Fibroblast of villous mesenchyme (primary cell): Measurements from ENCODE around the gene H2AZ1. TPM values are rescaled to one million over a fixed set of nuclear protein-coding genes. Genes with fewer than 3 reads are reported as not detected.

Source experiments
- DNase-seq: peaks from one replicate; pipeline ENCODE4 v3.0.0-alpha.2; 2010; ENCODE audit warnings: low read depth
- H3K4me3 ChIP-seq: 2 replicates; pipeline ENCODE4 v1.5.1; 2011; ENCODE audit warnings: low read depth, mild to moderate bottlenecking, low read length
- total RNA-seq: library from RNA; depleted of rRNA; stranded (reverse); fragments of >200 nt; gene quantifications from 2 replicates; pipeline ENCODE4 v1.2.3, GENCODE V29; 2012
- TF ChIP-seq, protein P1 (sequence below): IDR thresholded peaks from 2 replicates; pipeline ENCODE4 v1.5.1; 2012; ENCODE audit warnings: low read depth, mild to moderate bottlenecking, low read length; ENCODE audit not compliant: insufficient read depth

The H2AZ1 gene
- total RNA-seq, 1 donor = 255 TPM

DNA sequence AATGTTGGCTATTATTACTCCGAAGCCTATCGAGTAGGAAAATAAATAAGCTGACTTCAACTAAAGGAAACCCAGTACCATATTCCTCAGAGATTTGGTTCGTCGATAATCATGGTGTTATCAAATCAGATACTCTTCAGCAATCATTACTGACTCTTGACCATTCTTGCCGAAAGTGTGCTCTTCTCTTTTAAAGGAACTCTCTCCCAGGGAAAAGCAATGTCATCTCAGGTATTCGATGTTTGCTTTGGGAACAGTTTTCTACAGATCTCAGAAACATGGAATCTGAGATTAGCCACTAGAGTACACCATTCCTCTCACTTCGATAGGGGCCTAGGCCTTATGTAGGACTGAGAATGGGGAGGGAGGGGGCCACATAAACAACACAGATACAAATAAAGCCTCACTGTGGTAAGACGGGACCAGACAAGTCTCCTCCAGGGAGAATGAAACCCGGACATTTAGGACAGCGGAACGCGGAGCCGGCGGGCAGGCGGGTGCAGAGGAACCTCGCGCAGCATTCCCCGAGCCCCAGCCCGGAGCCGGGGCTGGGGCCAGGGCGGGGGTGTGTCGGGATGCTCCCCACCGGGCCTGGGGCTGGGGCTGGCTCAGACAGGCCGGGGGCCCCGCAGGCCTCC lies 4.2 kb downstream of the H2AZ1 start:
- peak overlapping the region; percentile 87 for H3K4me3 ChIP-seq
- TF ChIP-seq, protein P1, sequence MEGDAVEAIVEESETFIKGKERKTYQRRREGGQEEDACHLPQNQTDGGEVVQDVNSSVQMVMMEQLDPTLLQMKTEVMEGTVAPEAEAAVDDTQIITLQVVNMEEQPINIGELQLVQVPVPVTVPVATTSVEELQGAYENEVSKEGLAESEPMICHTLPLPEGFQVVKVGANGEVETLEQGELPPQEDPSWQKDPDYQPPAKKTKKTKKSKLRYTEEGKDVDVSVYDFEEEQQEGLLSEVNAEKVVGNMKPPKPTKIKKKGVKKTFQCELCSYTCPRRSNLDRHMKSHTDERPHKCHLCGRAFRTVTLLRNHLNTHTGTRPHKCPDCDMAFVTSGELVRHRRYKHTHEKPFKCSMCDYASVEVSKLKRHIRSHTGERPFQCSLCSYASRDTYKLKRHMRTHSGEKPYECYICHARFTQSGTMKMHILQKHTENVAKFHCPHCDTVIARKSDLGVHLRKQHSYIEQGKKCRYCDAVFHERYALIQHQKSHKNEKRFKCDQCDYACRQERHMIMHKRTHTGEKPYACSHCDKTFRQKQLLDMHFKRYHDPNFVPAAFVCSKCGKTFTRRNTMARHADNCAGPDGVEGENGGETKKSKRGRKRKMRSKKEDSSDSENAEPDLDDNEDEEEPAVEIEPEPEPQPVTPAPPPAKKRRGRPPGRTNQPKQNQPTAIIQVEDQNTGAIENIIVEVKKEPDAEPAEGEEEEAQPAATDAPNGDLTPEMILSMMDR = no peak
- peak; percentile 32 for DNase-seq

DNA sequence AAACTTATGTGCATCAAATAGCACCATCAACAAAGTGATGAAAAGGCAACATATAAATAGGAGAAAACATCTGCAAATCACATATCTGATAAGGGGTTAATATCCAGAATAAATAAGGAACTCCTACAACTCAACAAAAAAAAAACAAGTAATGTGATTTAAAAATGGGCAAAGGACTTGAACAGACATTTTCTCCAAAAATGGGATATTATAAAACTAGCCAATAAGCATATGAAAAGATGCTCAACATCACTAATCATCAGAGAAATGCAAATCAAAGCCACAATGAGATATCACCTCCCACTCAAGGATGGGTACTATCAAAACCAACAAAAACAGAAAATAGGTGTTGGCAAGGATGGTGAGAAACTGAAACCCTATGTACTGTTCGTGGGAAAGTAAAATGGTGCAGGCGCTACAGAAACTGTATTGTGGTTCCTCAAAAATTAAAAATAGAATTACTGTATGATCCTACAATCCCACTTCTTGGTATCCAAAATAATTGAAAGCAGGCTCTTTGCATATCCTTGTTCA lies 6.1 kb downstream of the H2AZ1 start:
- H3K4me3 ChIP-seq = no peak overlapping the region
- no peak for DNase-seq
- TF ChIP-seq, protein P1 = no peak

DNA sequence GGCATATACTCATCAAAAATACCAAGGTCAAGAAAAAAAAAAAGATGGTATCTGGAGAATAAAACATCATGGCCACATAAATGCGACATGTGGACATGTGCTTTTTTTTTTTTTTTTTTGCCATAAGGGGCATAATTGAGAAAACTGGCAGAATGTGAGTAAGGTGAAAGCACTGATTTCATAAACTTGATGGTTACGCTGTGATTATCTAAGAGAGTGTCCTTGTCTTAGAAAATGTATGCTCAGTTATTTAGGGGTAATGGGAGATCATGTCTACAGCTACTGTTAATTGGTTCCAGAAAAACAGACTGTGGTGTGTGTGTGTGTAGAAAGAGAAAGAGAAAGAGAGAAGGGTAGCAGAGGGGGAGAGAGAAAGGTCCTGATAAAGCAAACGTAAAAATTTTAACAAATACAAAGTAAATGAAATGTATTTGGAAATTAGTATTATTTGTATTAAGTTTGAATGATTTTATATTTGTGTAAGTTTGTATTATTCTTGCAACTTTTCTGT lies 11.8 kb downstream of the H2AZ1 start:
- TF ChIP-seq, protein P1 = no peak
- DNase-seq = no peak
- H3K4me3 ChIP-seq = no peak overlapping the region

DNA sequence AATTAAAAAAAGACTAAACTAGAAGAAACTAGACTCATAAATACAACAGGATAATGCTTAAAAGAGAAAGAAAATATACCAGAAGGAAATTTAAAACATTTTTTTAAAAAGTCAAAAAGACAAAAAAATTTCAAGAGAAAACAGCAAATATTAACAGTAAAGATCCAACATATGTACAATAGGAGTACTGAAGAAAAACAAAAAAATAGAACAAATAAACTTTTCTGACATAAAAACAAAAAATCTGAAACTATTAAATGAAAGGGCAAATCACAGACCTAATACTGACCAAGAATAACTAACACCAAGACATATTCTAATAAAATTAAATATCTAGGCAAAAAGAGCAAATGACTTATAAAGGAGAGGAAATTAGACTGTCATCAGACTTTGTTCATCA lies 15.2 kb downstream of the H2AZ1 start:
- DNase-seq = peak; percentile 23
- TF ChIP-seq, protein P1 = no peak
- no peak overlapping the region for H3K4me3 ChIP-seq

DNA sequence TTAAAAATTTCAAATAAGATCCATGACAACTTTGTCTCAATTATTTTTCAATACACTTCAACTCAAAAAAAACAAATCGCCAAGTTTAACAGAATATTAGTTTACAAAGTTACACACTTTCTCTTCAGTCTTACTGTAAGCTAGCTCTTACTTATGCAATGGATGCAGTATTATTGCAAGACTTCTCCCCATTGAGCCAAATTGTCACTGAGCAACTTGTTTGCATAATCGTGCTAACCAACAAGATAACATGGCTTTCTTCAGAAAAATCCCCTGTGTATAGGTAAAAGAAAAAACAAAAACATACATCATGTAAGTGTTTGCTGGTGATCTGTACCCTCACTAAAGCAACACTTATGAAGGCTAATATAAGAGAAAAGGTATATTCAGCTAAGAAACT lies 22.5 kb downstream of the H2AZ1 start:
- TF ChIP-seq, protein P1 = no peak
- no peak overlapping the region for H3K4me3 ChIP-seq
- peak; percentile 27 for DNase-seq

DNA sequence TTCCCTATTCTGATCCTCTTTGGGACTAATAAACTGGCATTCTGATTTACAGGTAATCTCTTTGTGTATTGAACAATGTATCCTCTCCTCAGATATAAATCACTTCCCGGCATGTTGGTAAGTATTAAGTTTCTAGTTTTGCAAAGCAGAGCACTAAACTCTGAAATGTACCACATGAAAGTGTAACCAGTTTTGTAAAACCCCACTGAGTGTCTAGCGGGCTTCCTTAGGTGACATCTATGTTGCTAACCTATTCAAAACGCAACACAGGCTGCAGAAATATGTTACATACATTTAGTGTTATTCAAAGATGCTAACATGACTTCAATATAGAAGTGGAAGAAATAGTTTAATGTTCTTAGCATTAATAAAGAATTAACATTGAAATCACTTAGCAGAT lies 28.9 kb downstream of the H2AZ1 start:
- no peak overlapping the region for H3K4me3 ChIP-seq
- TF ChIP-seq, protein P1 = no peak
- DNase-seq = no peak

DNA sequence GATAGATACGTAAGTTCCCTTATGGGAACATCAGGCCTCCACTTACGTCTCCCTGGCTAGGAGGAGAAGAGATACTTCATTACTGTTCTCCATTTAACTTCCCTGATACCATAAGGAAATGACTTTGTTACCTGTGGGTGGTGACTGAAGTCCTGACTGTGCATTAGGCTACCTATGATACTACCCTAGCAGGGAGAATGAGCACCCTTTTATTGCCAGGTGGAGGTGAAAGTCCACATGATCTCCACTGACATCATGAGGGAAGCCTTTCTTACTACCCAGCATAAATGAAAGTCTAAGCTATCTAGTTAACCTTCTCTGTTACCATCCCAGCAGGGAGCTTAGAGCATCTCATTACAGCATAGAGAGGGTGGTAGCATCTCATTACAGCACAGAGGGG lies 31.4 kb downstream of the H2AZ1 start:
- DNase-seq = no peak
- no peak overlapping the region for H3K4me3 ChIP-seq
- TF ChIP-seq, protein P1 = no peak
